Endothelial cell of umbilical vein (primary cell): ENCODE results near the gene KCTD7.

Experiments used
- CTCF ChIP-seq, 2 donors: IDR thresholded peaks; 1 replicate in 1 of 2; 2 replicates in 1 of 2; pipeline ENCODE4 v1.5.1; 2011; ENCODE audit warnings: low read length in 2 of 2, mild to moderate bottlenecking in 2 of 2, moderate library complexity in 2 of 2, control low read depth in 1 of 2, inconsistent platforms in 1 of 2, low read depth in 1 of 2; ENCODE audit not compliant: insufficient read depth in 1 of 2; ENCODE audit errors: extremely low read depth in 1 of 2
- JUN ChIP-seq: IDR thresholded peaks from 2 replicates; pipeline ENCODE4 v1.6.1; 2011; ENCODE audit warnings: borderline replicate concordance, low read depth; ENCODE audit not compliant: insufficient read length, insufficient read depth
- POLR2A ChIP-seq: IDR thresholded peaks from 2 replicates; pipeline ENCODE4 v1.6.1; 2012; ENCODE audit warnings: low read depth, mild to moderate bottlenecking, control low read depth, low read length
- POLR2AphosphoS5 ChIP-seq: IDR thresholded peaks from 2 replicates; pipeline ENCODE4 v1.6.1; 2012; ENCODE audit warnings: low read depth, mild to moderate bottlenecking, control low read depth, low read length, moderate library complexity; ENCODE audit not compliant: insufficient read depth

GRCh38 chr7:66664590-66665293 lies 36.1 kb downstream of the KCTD7 start:
- TF ChIP-seq JUN: no peak
- no peak for TF ChIP-seq POLR2A
- TF ChIP-seq CTCF (IDR thresholded peaks at IDR 0.05; ENCODE audit: extremely low read depth in 1 of 2, insufficient read depth in 1 of 2, low read depth in 1 of 2, low read length in 2 of 2): no peak
- TF ChIP-seq POLR2AphosphoS5: no peak
